Endothelial cell of umbilical vein (primary cell): ENCODE data around the gene CLPTM1L. TPM values are rescaled to one million over a fixed set of nuclear protein-coding genes. Genes with fewer than 3 reads are reported as not detected.

Experiments
- BruUV-seq: library from RNA; stranded (reverse); fragments of 400-500 nt; replicated peaks from 2 replicates; lab custom pipeline; 2021; lab: Mats Ljungman, UMichigan
- CTCF ChIA-PET: fragments of 300-600, 350-600 bp; sonication (Branson Sonifier 250); formaldehyde crosslinking; loops from one replicate; lab custom pipeline; 2021; ENCODE audit warnings: antibody characterized with exemption, inconsistent platforms; lab: Charles Lee
- POLR2A ChIA-PET: fragments of 300-600, 350-600 bp; sonication (Branson Sonifier 250); formaldehyde crosslinking; loops from one replicate; lab custom pipeline; 2021; ENCODE audit warnings: antibody characterized with exemption, inconsistent platforms; lab: Charles Lee
- DNase-seq: peaks from one replicate; pipeline ENCODE4 v3.0.0-alpha.2; 2011; ENCODE audit warnings: low read depth, low spot score
- FAIRE-seq: peaks from 2 replicates; lab custom pipeline; 2011; peaks lifted over from hg19 to GRCh38; lab: Jason Lieb, UNC
- H2AFZ ChIP-seq: 2 replicates; pipeline ENCODE4 v1.6.0; 2012; ENCODE audit warnings: low read depth, low read length, control low read depth, inconsistent platforms
- H3K27ac ChIP-seq: 2 replicates; pipeline ENCODE4 v1.5.1; 2011; ENCODE audit warnings: low read depth, mild to moderate bottlenecking, control low read depth, low read length, moderate library complexity; ENCODE audit not compliant: insufficient read depth
- H3K27me3 ChIP-seq, 2 experiments: 2 replicates each; pipeline versions ENCODE4 v1.6.0 to v1.6.1; 2011; ENCODE audit warnings: low read length in 2 of 2, mixed read lengths in 1 of 2; ENCODE audit not compliant: control insufficient read depth in 2 of 2, insufficient read depth in 2 of 2
- H3K36me3 ChIP-seq, 2 experiments: 2 replicates in 1 of 2; 3 replicates in 1 of 2; pipeline ENCODE4 v1.5.1; 2011; ENCODE audit warnings: low read length in 2 of 2, mild to moderate bottlenecking in 1 of 2, moderate library complexity in 1 of 2; ENCODE audit not compliant: control insufficient read depth in 2 of 2, insufficient read depth in 2 of 2; ENCODE audit errors: extremely low read depth in 1 of 2
- H3K4me1 ChIP-seq: 3 replicates; pipeline ENCODE4 v1.5.1; 2011; ENCODE audit warnings: mild to moderate bottlenecking, low read length; ENCODE audit not compliant: control insufficient read depth, insufficient read depth; ENCODE audit errors: extremely low read depth
- H3K4me2 ChIP-seq: 2 replicates; pipeline ENCODE4 v1.6.1; 2011; ENCODE audit warnings: low read length, control low read depth, mixed read lengths; ENCODE audit not compliant: insufficient read depth
- H3K4me3 ChIP-seq, 3 experiments: fragments of 200-600 bp in 1 of 3; sonication (generic), shearing (Covaris generic) in 1 of 3; replicated peaks in 1 of 3; 2 replicates each; pipeline ENCODE4 v1.5.1; 2011 to 2016; ENCODE audit warnings: control low read depth in 3 of 3, low read length in 3 of 3, mild to moderate bottlenecking in 2 of 3, inconsistent platforms in 1 of 3, low read depth in 1 of 3, moderate library complexity in 1 of 3; ENCODE audit not compliant: insufficient read depth in 1 of 3
- H3K79me2 ChIP-seq: 2 replicates; pipeline ENCODE4 v1.6.0; 2012; ENCODE audit warnings: low read length, inconsistent platforms; ENCODE audit not compliant: control insufficient read depth, insufficient read depth
- H3K9ac ChIP-seq: replicated peaks from 2 replicates; pipeline ENCODE3; 2011; ENCODE audit warnings: low read length, control low read depth; ENCODE audit not compliant: insufficient read depth; ENCODE audit errors: extremely low read depth
- H3K9me1 ChIP-seq: replicated peaks from 3 replicates; pipeline ENCODE4 v1.6.0; 2011; ENCODE audit warnings: mild to moderate bottlenecking, low read length; ENCODE audit not compliant: control insufficient read depth, insufficient read depth; ENCODE audit errors: extremely low read depth
- H3K9me3 ChIP-seq: replicated peaks from 2 replicates; pipeline ENCODE4 v1.5.1; 2012; ENCODE audit warnings: low read length, inconsistent platforms; ENCODE audit not compliant: control insufficient read depth, insufficient read depth
- H4K20me1 ChIP-seq: replicated peaks from 2 replicates; pipeline ENCODE3; 2011; ENCODE audit warnings: mild to moderate bottlenecking, low read length; ENCODE audit not compliant: control insufficient read depth, insufficient read depth; ENCODE audit errors: extremely low read depth
- CTCF ChIP-seq, 2 donors: IDR thresholded peaks; 1 replicate in 1 of 2; 2 replicates in 1 of 2; pipeline ENCODE4 v1.5.1; 2011; ENCODE audit warnings: low read length in 2 of 2, mild to moderate bottlenecking in 2 of 2, moderate library complexity in 2 of 2, control low read depth in 1 of 2, inconsistent platforms in 1 of 2, low read depth in 1 of 2; ENCODE audit not compliant: insufficient read depth in 1 of 2; ENCODE audit errors: extremely low read depth in 1 of 2
- EZH2 ChIP-seq: IDR thresholded peaks from 2 replicates; pipeline ENCODE4 v1.6.1; 2012; ENCODE audit warnings: borderline replicate concordance, low read depth, mild to moderate bottlenecking, moderate library complexity, low read length, inconsistent platforms; ENCODE audit not compliant: severe bottlenecking
- FOS ChIP-seq: IDR thresholded peaks from 2 replicates; pipeline ENCODE4 v1.6.1; 2011; ENCODE audit warnings: mild to moderate bottlenecking, low read length, moderate library complexity, borderline replicate concordance; ENCODE audit not compliant: insufficient read depth
- GATA2 ChIP-seq: IDR thresholded peaks from 2 replicates; pipeline ENCODE4 v1.7.0; 2011; ENCODE audit warnings: low read depth, mild to moderate bottlenecking, moderate library complexity, mixed read lengths, low read length; ENCODE audit not compliant: insufficient read length, insufficient read depth
- JUN ChIP-seq: IDR thresholded peaks from 2 replicates; pipeline ENCODE4 v1.6.1; 2011; ENCODE audit warnings: borderline replicate concordance, low read depth; ENCODE audit not compliant: insufficient read length, insufficient read depth
- MAX ChIP-seq: IDR thresholded peaks from 2 replicates; pipeline ENCODE4 v1.6.1; 2011; ENCODE audit not compliant: insufficient read depth, insufficient read length
- MYC ChIP-seq: IDR thresholded peaks from one replicate; pipeline ENCODE4 v1.6.1; 2011; ENCODE audit warnings: mild to moderate bottlenecking, low read depth, low read length
- POLR2A ChIP-seq: IDR thresholded peaks from 2 replicates; pipeline ENCODE4 v1.6.1; 2012; ENCODE audit warnings: low read depth, mild to moderate bottlenecking, control low read depth, low read length
- POLR2AphosphoS5 ChIP-seq: IDR thresholded peaks from 2 replicates; pipeline ENCODE4 v1.6.1; 2012; ENCODE audit warnings: low read depth, mild to moderate bottlenecking, control low read depth, low read length, moderate library complexity; ENCODE audit not compliant: insufficient read depth
- dilution Hi-C: fragments of 300-500 bp; cut with MboI; formaldehyde crosslinking; loops from one replicate; pipeline ENCODE4 v1.15.0; 2019; ENCODE audit warnings: low sequenced_read_pairs; ENCODE audit not compliant: extremely low pct_ligation_motif_present
- intact Hi-C: fragments of 100-400 bp; cut with micrococcal nuclease; formaldehyde crosslinking; loops from one replicate; pipeline ENCODE4 v1.10.0; 2022
- polyA plus RNA-seq, 4 experiments: library from polyadenylated mRNA; depleted of rRNA in 3 of 4; stranded (reverse) in 3 of 4; unstranded in 1 of 4; fragments of >200 nt; gene quantifications; 2 replicates each; pipeline versions ENCODE4 v1.2.1 to v1.2.3, GENCODE V29; 2011 to 2012; ENCODE audit warnings: missing spikeins in 1 of 4
- total RNA-seq: library from RNA; stranded (reverse); gene quantifications from 2 replicates; pipeline ENCODE4 v1.2.3, GENCODE V29; 2021

Gene CLPTM1L
- total and polyA plus RNA-seq, 2 donors (not counting 3 experiments of a cell fraction or from before 2014, with no cell fraction given): 116 to 191 TPM

GRCh38 chr5:1320436-1321344 lies 24.2 kb downstream of the CLPTM1L start:
- Histone ChIP-seq H3K27me3 (no peaks in the 10 kb centered on the region), H3K9ac (no peak overlapping the region), H3K27ac (no peak overlapping the region), H3K4me1 (no peaks in the 10 kb centered on the region), H3K9me3 (no peaks in the 10 kb centered on the region), H2AFZ (no peak overlapping the region), H4K20me1 (no peaks in the 10 kb centered on the region), H3K9me1 (no peaks in the 10 kb centered on the region), H3K36me3 (peaks cover 14 to 54% of the 10 kb centered on the region in 2 experiments), H3K79me2 (no peaks in the 10 kb centered on the region), H3K4me3 (no peak overlapping the region), H3K4me2 (no peak overlapping the region)
- dilution Hi-C loops: no loop called here
- BruUV-seq: no TSS peak
- ChIA-PET CTCF (no interaction called here), POLR2A (no interaction called here)
- no peak for DNase-seq
- intact Hi-C loops: no loop called here
- FAIRE-seq: no peak
- no peak for TF ChIP-seq POLR2AphosphoS5

- Histone ChIP-seq H3K4me2 (no peak overlapping the region), H3K27ac (no peak overlapping the region), H3K4me1 (no peaks in the 10 kb centered on the region), H3K27me3 (no peaks in the 10 kb centered on the region), H3K4me3 (no peak overlapping the region), H3K79me2 (no peaks in the 10 kb centered on the region), H3K36me3 (peaks cover 14 to 44% of the 10 kb centered on the region in 2 experiments), H3K9me3 (no peaks in the 10 kb centered on the region), H3K9ac (no peak overlapping the region), H4K20me1 (no peaks in the 10 kb centered on the region), H3K9me1 (no peaks in the 10 kb centered on the region), H2AFZ (no peak overlapping the region)
- dilution Hi-C loops (no loop called here), intact Hi-C loops (no loop called here)
- DNase-seq (no peak), FAIRE-seq (no peak)
- CTCF ChIA-PET: no interaction called here
- TF ChIP-seq EZH2: no peak
- no peak for TF ChIP-seq CTCF (IDR thresholded peaks at IDR 0.05; ENCODE audit: extremely low read depth in 1 of 2, insufficient read depth in 1 of 2, low read depth in 1 of 2, low read length in 2 of 2)
- TF ChIP-seq MYC: no peak
- no peak for TF ChIP-seq POLR2AphosphoS5
- no peak for TF ChIP-seq POLR2A
- TF ChIP-seq JUN: no peak
- no peak for TF ChIP-seq MAX
- TF ChIP-seq FOS: no peak
- TF ChIP-seq GATA2: no peak
- POLR2A ChIA-PET: no interaction called here
- BruUV-seq: no TSS peak
Observed at GRCh38 chr5:1319436-1320256, 25.3 kb downstream of the CLPTM1L start.
